SK-N-SH treated with all-trans-retinoic acid at 6 μM for 48 hours (cell line): Measurements from ENCODE around the gene P3H3.

ENCODE experiments used
- ARNTL ChIP-seq: fragments of 450-650 bp; formaldehyde crosslinking; IDR thresholded peaks from 2 replicates; pipeline ENCODE4 v1.5.0; 2020; ENCODE audit warnings: low read depth, mild to moderate bottlenecking, moderate library complexity, borderline replicate concordance
- PATZ1 ChIP-seq: fragments of 250-450 bp; sonication (Bioruptor Pico); IDR thresholded peaks from 2 replicates; pipeline ENCODE4 v1.8.0; 2020; ENCODE audit warnings: mild to moderate bottlenecking, moderate library complexity, borderline replicate concordance
- PPARA ChIP-seq: fragments of 250-450 bp; sonication (Bioruptor Pico); IDR thresholded peaks from 2 replicates; pipeline ENCODE4 v1.5.0; 2020; ENCODE audit warnings: mild to moderate bottlenecking, borderline replicate concordance
- TOX ChIP-seq: fragments of 250-450 bp; sonication (Bioruptor Pico); IDR thresholded peaks from 2 replicates; pipeline ENCODE4 v1.8.0; 2021; ENCODE audit warnings: mild to moderate bottlenecking, moderate library complexity, borderline replicate concordance
- TSHZ2 ChIP-seq: fragments of 250-450 bp; sonication (Bioruptor Pico); IDR thresholded peaks from 2 replicates; pipeline ENCODE4 v1.5.0; 2020; ENCODE audit warnings: mild to moderate bottlenecking, moderate library complexity
- ZFP30 ChIP-seq: fragments of 450-650 bp; formaldehyde crosslinking; IDR thresholded peaks from 2 replicates; pipeline ENCODE4 v1.5.0; 2022; ENCODE audit warnings: mild to moderate bottlenecking, moderate library complexity
- ZNF565 ChIP-seq: fragments of 450-650 bp; formaldehyde crosslinking; conservative IDR thresholded peaks from 2 replicates; pipeline ENCODE4 v1.5.0; 2020; ENCODE audit warnings: low read depth, mild to moderate bottlenecking, moderate library complexity
- TF ChIP-seq, protein P1 (sequence below): fragments of 250-450 bp; sonication (Bioruptor Pico); IDR thresholded peaks from 2 replicates; pipeline ENCODE4 v1.5.1; 2021; ENCODE audit warnings: mild to moderate bottlenecking, moderate library complexity
- TF ChIP-seq, protein P2 (sequence below): fragments of 250-450 bp; sonication (Bioruptor Pico); IDR thresholded peaks from 2 replicates; pipeline ENCODE4 v1.5.1; 2020; ENCODE audit warnings: low read depth, mild to moderate bottlenecking, moderate library complexity

GRCh38 chr12:6818222-6818621 is 10.0 kb upstream of the P3H3 start:
- TF ChIP-seq PATZ1 (no peak), TOX (no peak), PPARA (CRISPR knock-in tag) (no peak), TSHZ2 (CRISPR knock-in tag) (no peak), ZFP30 (CRISPR knock-in tag) (no peak), ARNTL (CRISPR knock-in tag) (no peak), ZNF565 (CRISPR knock-in tag) (no peak)
- TF ChIP-seq, protein P1, sequence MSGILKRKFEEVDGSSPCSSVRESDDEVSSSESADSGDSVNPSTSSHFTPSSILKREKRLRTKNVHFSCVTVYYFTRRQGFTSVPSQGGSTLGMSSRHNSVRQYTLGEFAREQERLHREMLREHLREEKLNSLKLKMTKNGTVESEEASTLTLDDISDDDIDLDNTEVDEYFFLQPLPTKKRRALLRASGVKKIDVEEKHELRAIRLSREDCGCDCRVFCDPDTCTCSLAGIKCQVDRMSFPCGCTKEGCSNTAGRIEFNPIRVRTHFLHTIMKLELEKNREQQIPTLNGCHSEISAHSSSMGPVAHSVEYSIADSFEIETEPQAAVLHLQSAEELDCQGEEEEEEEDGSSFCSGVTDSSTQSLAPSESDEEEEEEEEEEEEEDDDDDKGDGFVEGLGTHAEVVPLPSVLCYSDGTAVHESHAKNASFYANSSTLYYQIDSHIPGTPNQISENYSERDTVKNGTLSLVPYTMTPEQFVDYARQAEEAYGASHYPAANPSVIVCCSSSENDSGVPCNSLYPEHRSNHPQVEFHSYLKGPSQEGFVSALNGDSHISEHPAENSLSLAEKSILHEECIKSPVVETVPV (CRISPR knock-in tag) = no peak
- TF ChIP-seq, protein P2, sequence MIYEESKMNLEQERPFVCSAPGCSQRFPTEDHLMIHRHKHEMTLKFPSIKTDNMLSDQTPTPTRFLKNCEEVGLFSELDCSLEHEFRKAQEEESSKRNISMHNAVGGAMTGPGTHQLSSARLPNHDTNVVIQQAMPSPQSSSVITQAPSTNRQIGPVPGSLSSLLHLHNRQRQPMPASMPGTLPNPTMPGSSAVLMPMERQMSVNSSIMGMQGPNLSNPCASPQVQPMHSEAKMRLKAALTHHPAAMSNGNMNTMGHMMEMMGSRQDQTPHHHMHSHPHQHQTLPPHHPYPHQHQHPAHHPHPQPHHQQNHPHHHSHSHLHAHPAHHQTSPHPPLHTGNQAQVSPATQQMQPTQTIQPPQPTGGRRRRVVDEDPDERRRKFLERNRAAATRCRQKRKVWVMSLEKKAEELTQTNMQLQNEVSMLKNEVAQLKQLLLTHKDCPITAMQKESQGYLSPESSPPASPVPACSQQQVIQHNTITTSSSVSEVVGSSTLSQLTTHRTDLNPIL (CRISPR knock-in tag) = no peak
